Keratinocyte (primary cell): ENCODE data around the gene ANKRD16. TPM values are rescaled to one million over a fixed set of nuclear protein-coding genes. Genes with fewer than 3 reads are reported as not detected.

Experiments
- DNase-seq: peaks from one replicate; pipeline ENCODE4 v3.0.0-alpha.2; 2011; ENCODE audit warnings: low read depth, missing footprints, low spot score
- FAIRE-seq: peaks from 2 replicates; lab custom pipeline; 2011; peaks lifted over from hg19 to GRCh38; lab: Jason Lieb, UNC
- H2AFZ ChIP-seq: 2 replicates; pipeline ENCODE4 v1.6.0; 2012; ENCODE audit warnings: low read length, control low read depth, inconsistent platforms; ENCODE audit not compliant: control insufficient read depth
- H3K27ac ChIP-seq: 2 replicates; pipeline ENCODE4 v1.5.1; 2011; ENCODE audit warnings: low read length; ENCODE audit not compliant: control insufficient read depth, insufficient read depth
- H3K27me3 ChIP-seq: 3 replicates; pipeline ENCODE4 v1.6.0; 2011; ENCODE audit warnings: low read length; ENCODE audit not compliant: control insufficient read depth, insufficient read depth; ENCODE audit errors: extremely low read depth
- H3K36me3 ChIP-seq, 2 experiments: 2 replicates in 1 of 2; 3 replicates in 1 of 2; pipeline ENCODE4 v1.5.1; 2011; ENCODE audit warnings: low read length in 2 of 2, mild to moderate bottlenecking in 1 of 2; ENCODE audit not compliant: control insufficient read depth in 2 of 2, insufficient read depth in 2 of 2; ENCODE audit errors: extremely low read depth in 1 of 2
- H3K4me1 ChIP-seq: 3 replicates; pipeline ENCODE4 v1.5.1; 2011; ENCODE audit warnings: low read length; ENCODE audit not compliant: control insufficient read depth, insufficient read depth; ENCODE audit errors: extremely low read depth
- H3K4me2 ChIP-seq: 3 replicates; pipeline ENCODE4 v1.6.0; 2011; ENCODE audit warnings: low read depth, low read length; ENCODE audit not compliant: control insufficient read depth, insufficient read depth; ENCODE audit errors: extremely low read depth
- H3K4me3 ChIP-seq, 3 experiments: fragments of 200-600 bp in 1 of 3; sonication (generic) in 1 of 3; 2 replicates in 2 of 3; 3 replicates in 1 of 3; pipeline ENCODE4 v1.5.1; 2011 to 2016; ENCODE audit warnings: low read length in 3 of 3, mild to moderate bottlenecking in 3 of 3, control low read depth in 2 of 3, inconsistent platforms in 1 of 3, low read depth in 1 of 3, mixed read lengths in 1 of 3, mixed run types in 1 of 3, moderate library complexity in 1 of 3; ENCODE audit not compliant: control insufficient read depth in 2 of 3, insufficient read depth in 2 of 3; ENCODE audit errors: extremely low read depth in 1 of 3
- H3K79me2 ChIP-seq: 2 replicates; pipeline ENCODE4 v1.6.0; 2012; ENCODE audit warnings: low read length; ENCODE audit not compliant: control insufficient read depth, insufficient read depth
- H3K9ac ChIP-seq: 3 replicates; pipeline ENCODE4 v1.6.0; 2011; ENCODE audit warnings: low read length; ENCODE audit not compliant: control insufficient read depth, insufficient read depth; ENCODE audit errors: extremely low read depth
- H3K9me1 ChIP-seq: 3 replicates; pipeline ENCODE4 v1.6.0; 2011; ENCODE audit warnings: low read length; ENCODE audit not compliant: control insufficient read depth, insufficient read depth; ENCODE audit errors: extremely low read depth
- H3K9me3 ChIP-seq: 2 replicates; pipeline ENCODE4 v1.5.1; 2012; ENCODE audit warnings: low read depth, low read length; ENCODE audit not compliant: control insufficient read depth
- H4K20me1 ChIP-seq: 3 replicates; pipeline ENCODE4 v1.6.0; 2011; ENCODE audit warnings: low read length; ENCODE audit not compliant: control insufficient read depth, insufficient read depth; ENCODE audit errors: extremely low read depth
- CTCF ChIP-seq, 3 experiments: IDR thresholded peaks in 1 of 3; conservative IDR thresholded peaks in 1 of 3; optimal IDR thresholded peaks in 1 of 3; 2 replicates in 2 of 3; 3 replicates in 1 of 3; pipeline versions ENCODE3 to v1.5.1; 2011; ENCODE audit warnings: low read length in 3 of 3, mild to moderate bottlenecking in 3 of 3, moderate library complexity in 2 of 3, control low read depth in 1 of 3, inconsistent platforms in 1 of 3; ENCODE audit not compliant: insufficient read depth in 2 of 3; ENCODE audit errors: extremely low read depth in 1 of 3
- EZH2 ChIP-seq: IDR thresholded peaks from one replicate; pipeline ENCODE4 v1.6.1; 2012; ENCODE audit warnings: inconsistent platforms, mild to moderate bottlenecking, low read length, moderate library complexity
- dilution Hi-C: fragments of 300-500 bp; cut with MboI; formaldehyde crosslinking; loops from one replicate; pipeline ENCODE4 v1.7.0; 2020; ENCODE audit warnings: low sequenced_read_pairs; ENCODE audit not compliant: extremely low pct_ligation_motif_present
- polyA plus RNA-seq, 5 experiments: library from polyadenylated mRNA; depleted of rRNA in 3 of 5; stranded (reverse) in 3 of 5; stranded (forward) in 1 of 5; unstranded in 1 of 5; fragments of >200 nt; gene quantifications; 1 replicate in 1 of 5; 2 replicates in 3 of 5; 3 replicates in 1 of 5; pipeline versions ENCODE4 v1.2.1 to v1.2.3, GENCODE V29; 2011 to 2012; ENCODE audit warnings: missing spikeins in 2 of 5, low read depth in 1 of 5, low replicate concordance in 1 of 5

The ANKRD16 gene
- polyA plus RNA-seq, 1 donor (not counting 4 experiments of a cell fraction or from before 2014, with no cell fraction given) = 6.2 TPM

DNA sequence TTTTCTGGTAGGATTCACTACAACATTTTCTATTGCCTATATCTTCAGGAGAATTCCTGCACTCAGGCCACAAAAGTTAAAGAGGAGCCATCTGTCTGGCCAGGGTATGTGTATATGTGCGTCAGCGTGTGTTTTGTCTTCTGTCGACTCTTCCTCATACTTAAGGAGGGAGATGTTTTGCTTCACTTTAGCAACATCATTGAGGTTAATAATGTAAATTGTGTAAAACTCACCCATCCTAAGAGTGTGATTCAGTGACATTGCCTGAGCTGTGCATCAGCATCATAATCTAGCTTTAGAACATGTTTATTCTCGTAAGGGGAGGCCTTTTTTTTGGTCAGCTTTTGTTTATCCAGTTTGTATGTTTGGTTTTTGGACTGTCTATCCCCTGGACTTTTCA is 24.0 kb upstream of the ANKRD16 start:
- no peak overlapping the region for H2AFZ ChIP-seq
- H3K27me3 ChIP-seq = no peaks in the 10 kb centered on the region
- H3K4me1 ChIP-seq = peaks cover 7% of the 10 kb centered on the region
- H3K9me1 ChIP-seq = no peaks in the 10 kb centered on the region
- H3K4me3 ChIP-seq = no peak overlapping the region
- FAIRE-seq (no peak), DNase-seq (no peak)
- H3K36me3 ChIP-seq = peaks cover 62 to 63% of the 10 kb centered on the region in 2 experiments
- H4K20me1 ChIP-seq = no peaks in the 10 kb centered on the region
- H3K27ac ChIP-seq = no peak overlapping the region
- dilution Hi-C loops = no loop called here
- H3K9ac ChIP-seq = no peak overlapping the region
- H3K9me3 ChIP-seq = no peaks in the 10 kb centered on the region
- TF ChIP-seq EZH2 = no peak
- TF ChIP-seq CTCF (optimal IDR thresholded peaks at IDR 0.05 in 1 of 3, IDR thresholded peaks at IDR 0.05 in 1 of 3, conservative IDR thresholded peaks at IDR 0.05 in 1 of 3; ENCODE audit: extremely low read depth in 1 of 3, insufficient read depth in 2 of 3, low read length in 3 of 3) = no peak
- H3K79me2 ChIP-seq = peaks cover 2% of the 10 kb centered on the region
- H3K4me2 ChIP-seq = no peak overlapping the region

DNA sequence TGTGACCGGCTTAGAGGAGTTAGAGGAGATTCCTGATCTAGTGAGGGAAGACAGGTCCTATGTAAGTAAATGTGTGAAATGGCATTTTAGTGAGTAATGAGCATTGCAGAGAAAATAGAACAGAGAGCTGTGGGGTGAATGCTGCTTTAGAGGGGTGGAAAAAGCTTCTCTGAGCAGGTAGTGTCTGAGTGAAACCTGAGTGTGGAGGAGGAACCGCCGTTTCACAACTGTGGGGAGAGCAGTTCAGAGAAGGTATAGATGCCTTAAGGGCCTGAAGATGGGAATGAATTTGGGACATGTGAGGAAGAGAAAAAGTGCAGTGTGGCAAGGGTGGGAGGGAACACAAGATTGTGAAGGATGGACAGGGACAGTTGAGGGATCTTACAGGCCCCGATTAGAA is 22.0 kb upstream of the ANKRD16 start:
- no peak for DNase-seq
- H3K27me3 ChIP-seq = no peaks in the 10 kb centered on the region
- dilution Hi-C loops = no loop called here
- no peak for TF ChIP-seq CTCF (optimal IDR thresholded peaks at IDR 0.05 in 1 of 3, IDR thresholded peaks at IDR 0.05 in 1 of 3, conservative IDR thresholded peaks at IDR 0.05 in 1 of 3; ENCODE audit: extremely low read depth in 1 of 3, insufficient read depth in 2 of 3, low read length in 3 of 3)
- TF ChIP-seq EZH2 = no peak
- H3K9me3 ChIP-seq = no peaks in the 10 kb centered on the region
- H3K36me3 ChIP-seq = peaks cover 47 to 49% of the 10 kb centered on the region in 2 experiments
- no peak overlapping the region for H2AFZ ChIP-seq
- H3K9ac ChIP-seq = no peak overlapping the region
- H3K4me2 ChIP-seq = no peak overlapping the region
- H3K27ac ChIP-seq = no peak overlapping the region
- peaks cover 2% of the 10 kb centered on the region for H3K79me2 ChIP-seq
- no peak for FAIRE-seq
- peaks cover 13% of the 10 kb centered on the region for H3K4me1 ChIP-seq
- no peaks in the 10 kb centered on the region for H3K9me1 ChIP-seq
- H3K4me3 ChIP-seq = no peak overlapping the region
- no peaks in the 10 kb centered on the region for H4K20me1 ChIP-seq
